ENCODE results near the gene NECAP2.
"Not testable (repeated sequence)": the region's sequence is repeated elsewhere in the genome, so short reads cannot be mapped to it uniquely, and the experiment has no call there.

NECAP2 gene

DNA sequence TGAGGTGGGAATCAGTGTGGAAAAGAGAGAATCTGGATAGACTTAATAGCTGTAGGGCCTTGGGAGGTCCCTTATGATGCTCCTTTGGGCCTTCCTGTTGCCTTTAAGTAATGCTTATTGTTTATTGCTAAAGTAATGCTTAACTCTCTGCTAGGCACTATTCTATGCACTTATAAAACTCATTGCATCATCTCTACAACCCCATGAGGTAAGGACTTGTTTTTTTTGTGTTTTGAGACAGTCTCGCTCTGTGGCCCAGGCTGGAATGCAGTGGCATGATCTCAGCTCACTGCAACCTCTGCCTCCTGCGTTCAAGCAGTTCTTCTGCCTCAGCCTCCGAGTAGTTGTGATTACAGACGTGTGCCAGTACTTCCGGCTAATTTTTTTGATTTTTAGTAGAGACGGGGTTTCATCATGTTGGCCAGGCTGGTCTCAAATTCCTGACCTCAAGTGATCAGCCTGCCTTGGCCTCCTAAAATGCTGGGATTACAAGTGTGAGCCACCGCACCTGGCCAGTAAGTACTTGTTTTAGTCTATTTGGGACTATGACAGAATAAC, 22.3 kb downstream of the NECAP2 start:
- TF ChIP-seq, protein P1, sequence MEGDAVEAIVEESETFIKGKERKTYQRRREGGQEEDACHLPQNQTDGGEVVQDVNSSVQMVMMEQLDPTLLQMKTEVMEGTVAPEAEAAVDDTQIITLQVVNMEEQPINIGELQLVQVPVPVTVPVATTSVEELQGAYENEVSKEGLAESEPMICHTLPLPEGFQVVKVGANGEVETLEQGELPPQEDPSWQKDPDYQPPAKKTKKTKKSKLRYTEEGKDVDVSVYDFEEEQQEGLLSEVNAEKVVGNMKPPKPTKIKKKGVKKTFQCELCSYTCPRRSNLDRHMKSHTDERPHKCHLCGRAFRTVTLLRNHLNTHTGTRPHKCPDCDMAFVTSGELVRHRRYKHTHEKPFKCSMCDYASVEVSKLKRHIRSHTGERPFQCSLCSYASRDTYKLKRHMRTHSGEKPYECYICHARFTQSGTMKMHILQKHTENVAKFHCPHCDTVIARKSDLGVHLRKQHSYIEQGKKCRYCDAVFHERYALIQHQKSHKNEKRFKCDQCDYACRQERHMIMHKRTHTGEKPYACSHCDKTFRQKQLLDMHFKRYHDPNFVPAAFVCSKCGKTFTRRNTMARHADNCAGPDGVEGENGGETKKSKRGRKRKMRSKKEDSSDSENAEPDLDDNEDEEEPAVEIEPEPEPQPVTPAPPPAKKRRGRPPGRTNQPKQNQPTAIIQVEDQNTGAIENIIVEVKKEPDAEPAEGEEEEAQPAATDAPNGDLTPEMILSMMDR (IDR thresholded peaks at IDR 0.05; ENCODE audit: insufficient read depth, low read length, poor library complexity, severe bottlenecking): no peak
- no peak overlapping the region for H3K4me3 ChIP-seq (replicated peaks; ENCODE audit: low read depth, low read length)
- no peak for DNase-seq (ENCODE audit: extremely low read depth, insufficient read length)
- no peaks in the 10 kb centered on the region for H3K27me3 ChIP-seq (replicated peaks; ENCODE audit: control insufficient read depth, insufficient read depth, low read length)
- H3K36me3 ChIP-seq (ENCODE audit: control insufficient read depth, insufficient read depth, low read length): peaks cover 24% of the 10 kb centered on the region

DNA sequence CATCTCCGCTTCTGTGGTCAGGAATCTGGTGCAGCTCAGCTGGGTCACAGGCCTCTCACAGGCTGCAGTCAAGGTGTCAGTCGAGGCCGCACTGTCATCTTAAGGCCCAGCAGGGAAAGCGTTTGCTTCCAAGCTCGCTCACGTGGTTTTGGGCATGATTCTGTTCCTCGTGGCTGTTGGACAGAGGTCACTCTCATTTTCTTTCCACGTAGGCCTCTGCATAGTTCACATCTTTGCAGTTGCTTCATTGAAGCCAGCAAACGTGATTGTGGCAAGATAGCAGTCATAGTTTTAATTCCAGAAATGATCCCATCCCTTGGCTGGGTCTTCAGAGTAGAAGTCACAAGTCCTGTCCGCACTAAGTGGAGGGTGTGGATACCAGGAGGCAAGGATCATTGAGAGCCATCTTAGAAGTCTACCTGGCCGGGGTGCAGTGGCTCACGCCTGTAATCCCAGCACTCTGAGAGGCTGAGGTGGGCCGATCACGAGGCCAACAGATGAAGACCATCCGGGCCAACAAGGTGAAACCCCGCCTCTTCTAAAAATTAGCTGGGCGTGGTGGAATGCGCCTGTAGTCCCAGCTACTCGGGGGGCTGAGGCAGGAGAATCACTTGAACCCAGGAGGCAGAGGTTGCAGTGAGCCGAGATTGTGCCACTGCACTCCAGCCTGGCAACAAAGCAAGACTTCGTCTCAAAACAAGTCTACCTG, 24.5 kb downstream of the NECAP2 start:
- DNase-seq (ENCODE audit: extremely low read depth, insufficient read length): no peak
- no peaks in the 10 kb centered on the region for H3K27me3 ChIP-seq (replicated peaks; ENCODE audit: control insufficient read depth, insufficient read depth, low read length)
- TF ChIP-seq, protein P1 (IDR thresholded peaks at IDR 0.05; ENCODE audit: insufficient read depth, low read length, poor library complexity, severe bottlenecking): no peak
- no peak overlapping the region for H3K4me3 ChIP-seq (replicated peaks; ENCODE audit: low read depth, low read length)
- H3K36me3 ChIP-seq (ENCODE audit: control insufficient read depth, insufficient read depth, low read length): peaks cover 17% of the 10 kb centered on the region

DNA sequence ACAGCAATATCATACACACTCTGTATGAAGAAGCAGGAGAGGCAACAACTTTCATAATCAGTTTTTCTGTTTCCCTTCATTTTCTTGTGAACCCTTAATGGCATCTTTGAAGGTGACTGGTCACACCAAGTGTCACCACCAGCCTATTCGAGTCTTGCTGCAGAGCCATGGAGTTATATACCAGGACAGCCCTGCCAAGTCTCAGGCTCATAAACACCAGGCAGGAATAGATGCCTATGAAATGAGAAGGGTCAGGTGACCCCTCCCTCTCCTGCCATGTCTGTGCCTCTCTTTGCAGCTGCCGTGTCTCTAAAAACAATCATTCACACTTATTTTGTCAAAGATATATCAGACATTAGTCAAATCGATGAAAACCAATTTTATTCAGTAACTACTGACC, 28.0 kb downstream of the NECAP2 start:
- DNase-seq (ENCODE audit: extremely low read depth, insufficient read length): no peak
- H3K27me3 ChIP-seq (replicated peaks; ENCODE audit: control insufficient read depth, insufficient read depth, low read length): no peaks in the 10 kb centered on the region

DNA sequence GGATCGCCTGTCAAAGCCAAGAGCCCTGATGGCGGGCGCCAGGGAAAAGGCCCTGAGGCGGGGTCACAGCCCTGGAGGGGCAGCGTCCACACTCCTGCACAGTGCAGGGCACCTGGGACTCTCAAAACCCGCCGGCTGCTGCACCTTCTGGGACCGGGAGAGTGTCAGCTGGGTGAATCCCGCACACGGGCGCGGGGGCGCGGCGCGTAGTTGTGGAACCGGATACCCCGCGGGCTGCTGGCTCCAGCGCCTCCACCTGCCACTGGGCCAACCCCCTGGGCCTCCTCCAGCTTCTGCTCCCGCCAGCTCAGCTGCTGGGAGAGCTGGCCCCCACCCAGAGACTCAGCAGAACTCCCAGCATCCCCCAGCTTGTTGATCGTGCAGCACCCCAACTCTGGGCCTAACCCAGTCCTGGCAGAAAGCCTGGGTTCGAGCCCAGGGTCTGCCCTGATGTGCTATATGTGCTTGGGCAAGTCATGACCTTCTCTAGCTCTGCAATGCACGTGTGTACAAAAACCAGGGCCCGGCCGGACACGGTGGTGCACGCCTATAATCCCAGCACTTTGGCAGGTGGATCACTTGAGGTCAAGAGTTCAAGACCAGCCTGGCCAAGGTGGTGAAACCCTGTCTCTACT, 33.8 kb downstream of the NECAP2 start:
- Histone ChIP-seq H3K4me3 (replicated peaks; ENCODE audit: low read depth, low read length) (no peak overlapping the region), H3K36me3 (ENCODE audit: control insufficient read depth, insufficient read depth, low read length) (peaks cover 3% of the 10 kb centered on the region; the same call in 1 of the 2 replicates), H3K27me3 (replicated peaks; ENCODE audit: control insufficient read depth, insufficient read depth, low read length) (no peaks in the 10 kb centered on the region)
- TF ChIP-seq, protein P1 (IDR thresholded peaks at IDR 0.05; ENCODE audit: insufficient read depth, low read length, poor library complexity, severe bottlenecking): no peak
- no peak for DNase-seq (ENCODE audit: extremely low read depth, insufficient read length)

More for the DNA sequence above, 28.0 kb downstream of the NECAP2 start:
- Histone ChIP-seq H3K4me3 (replicated peaks; ENCODE audit: low read depth, low read length) (no peak overlapping the region), H3K36me3 (ENCODE audit: control insufficient read depth, insufficient read depth, low read length) (peaks cover 6% of the 10 kb centered on the region)
- TF ChIP-seq, protein P1 (IDR thresholded peaks at IDR 0.05; ENCODE audit: insufficient read depth, low read length, poor library complexity, severe bottlenecking): no peak

DNA sequence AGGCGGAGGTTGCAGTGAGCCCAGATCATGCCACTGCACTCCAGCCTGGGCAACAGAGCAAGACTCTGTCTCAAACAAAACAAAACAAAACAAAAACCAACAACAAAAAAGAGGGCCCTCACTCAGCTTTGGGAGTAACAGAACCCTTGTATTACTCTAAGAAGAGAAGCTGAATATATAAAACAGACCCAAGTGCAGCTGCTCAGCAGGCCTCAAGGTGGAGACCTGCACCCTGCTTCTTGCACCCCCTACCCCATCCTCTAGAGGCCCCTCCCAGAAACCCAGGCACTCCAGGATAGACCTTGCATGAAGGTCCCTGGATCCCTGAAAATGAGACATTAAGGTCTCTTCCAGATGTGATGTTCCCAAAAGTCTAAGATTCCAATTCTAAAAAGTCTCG, 34.4 kb downstream of the NECAP2 start:
- DNase-seq (ENCODE audit: extremely low read depth, insufficient read length); H3K36me3 ChIP-seq (ENCODE audit: control insufficient read depth, insufficient read depth, low read length); H3K4me3 ChIP-seq (replicated peaks; ENCODE audit: low read depth, low read length); H3K27me3 ChIP-seq (replicated peaks; ENCODE audit: control insufficient read depth, insufficient read depth, low read length): not testable (repeated sequence)
- TF ChIP-seq, protein P1 (IDR thresholded peaks at IDR 0.05; ENCODE audit: insufficient read depth, low read length, poor library complexity, severe bottlenecking): peak; percentile 9

DNA sequence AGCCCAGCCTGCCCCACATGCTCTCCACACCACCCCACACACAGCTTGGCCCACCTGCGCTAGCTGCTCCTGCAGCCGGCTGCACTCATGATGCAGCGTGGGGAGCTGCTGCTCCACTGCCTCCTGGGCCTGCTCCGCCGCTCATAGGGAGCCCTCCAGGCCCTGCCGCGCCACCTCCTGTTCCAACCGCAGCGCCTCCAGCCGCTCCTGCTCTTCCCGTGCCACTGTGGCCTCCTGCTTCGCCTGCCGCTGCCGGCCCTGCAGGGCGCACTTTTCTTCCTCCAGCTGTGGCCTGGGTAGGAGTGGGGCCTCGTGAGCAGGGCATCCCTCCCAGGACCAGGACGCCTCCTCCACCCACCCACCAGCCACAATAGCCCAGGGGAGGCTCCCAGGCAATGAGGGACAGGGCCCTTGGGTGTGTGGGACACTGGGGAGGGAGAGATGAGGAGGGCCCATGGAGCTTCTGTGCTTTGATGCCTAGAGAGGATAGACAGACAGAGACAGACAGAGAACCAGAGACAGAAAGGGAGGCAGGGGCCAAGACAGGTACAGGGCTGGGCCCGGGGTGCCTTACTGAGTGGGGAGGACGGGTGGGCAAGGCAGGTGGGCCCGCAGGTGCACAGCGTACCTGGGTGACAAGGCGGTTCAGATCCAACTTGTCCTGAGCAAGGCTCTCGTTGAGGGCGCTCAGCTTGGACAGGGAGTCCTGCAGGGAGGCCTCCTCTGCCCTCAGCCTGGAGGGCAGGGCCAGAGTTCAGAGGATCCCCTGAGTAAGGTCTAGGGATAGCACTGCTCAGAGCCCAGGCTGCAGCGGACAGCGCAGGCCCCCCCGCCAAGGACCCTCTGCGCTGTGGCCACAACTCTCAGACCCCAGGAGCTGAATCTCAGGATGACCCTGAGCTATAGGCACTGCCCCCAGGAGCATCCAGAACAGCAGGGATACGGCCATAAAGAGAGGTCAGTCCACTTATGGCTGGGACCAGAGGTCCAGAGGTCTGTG, 35.5 kb downstream of the NECAP2 start:
- H3K4me3 ChIP-seq (replicated peaks; ENCODE audit: low read depth, low read length); H3K27me3 ChIP-seq (replicated peaks; ENCODE audit: control insufficient read depth, insufficient read depth, low read length); H3K36me3 ChIP-seq (ENCODE audit: control insufficient read depth, insufficient read depth, low read length); DNase-seq (ENCODE audit: extremely low read depth, insufficient read length): not testable (repeated sequence)
